AG09319 (cell line): ENCODE measurements around the gene LPP.

Source experiments
- DNase-seq: peaks from one replicate; pipeline ENCODE4 v3.0.0-alpha.2; 2010; ENCODE audit warnings: low read depth; ENCODE audit errors: extremely low read depth
- CTCF ChIP-seq: IDR thresholded peaks from 2 replicates; pipeline ENCODE4 v1.5.1; 2011; ENCODE audit warnings: low read depth, mild to moderate bottlenecking, inconsistent platforms, low read length, moderate library complexity

Gene LPP

GRCh38 chr3:188197388-188197847 lies 43.5 kb downstream of the LPP start:
- no peak for DNase-seq
- no peak for TF ChIP-seq CTCF

GRCh38 chr3:188198001-188198400 lies 44.0 kb downstream of the LPP start:
- DNase-seq: no peak
- TF ChIP-seq CTCF: no peak

GRCh38 chr3:188198760-188199327 lies 44.9 kb downstream of the LPP start:
- TF ChIP-seq CTCF: no peak
- no peak for DNase-seq

- no peak for TF ChIP-seq CTCF
Measured at GRCh38 chr3:188199386-188199785, 45.4 kb downstream of the LPP start.

GRCh38 chr3:188200481-188200880 lies 46.5 kb downstream of the LPP start:
- DNase-seq: no peak
- TF ChIP-seq CTCF: no peak

More at GRCh38 chr3:188199386-188199785, 45.4 kb downstream of the LPP start:
- no peak for DNase-seq

GRCh38 chr3:188202358-188203138 lies 48.6 kb downstream of the LPP start:
- no peak for TF ChIP-seq CTCF
- DNase-seq: no peak

GRCh38 chr3:188204526-188204925 lies 50.6 kb downstream of the LPP start:
- no peak for TF ChIP-seq CTCF
- no peak for DNase-seq
